Neural crest cell (in vitro differentiated cells): ENCODE results near the gene MPST. TPM values are rescaled to one million over a fixed set of nuclear protein-coding genes. Genes with fewer than 3 reads are reported as not detected.

Experiments
- DNase-seq: peaks from one replicate; pipeline ENCODE4 v3.0.0; 2021; ENCODE audit warnings: low read depth, mixed read lengths, low spot score
- H3K27ac Mint-ChIP-seq: one replicate; pipeline ENCODE4 v1.8.0; 2021; ENCODE audit warnings: mild to moderate bottlenecking, mixed read lengths; ENCODE audit not compliant: unreplicated experiment
- H3K27me3 Mint-ChIP-seq: 2 replicates; pipeline ENCODE4 v1.8.0; 2021; ENCODE audit warnings: low read depth, mild to moderate bottlenecking, mixed read lengths
- H3K36me3 Mint-ChIP-seq: 2 replicates; pipeline ENCODE4 v1.8.0; 2021; ENCODE audit warnings: low read depth, mild to moderate bottlenecking, mixed read lengths
- H3K4me1 Mint-ChIP-seq: 2 replicates; pipeline ENCODE4 v1.8.0; 2021; ENCODE audit warnings: mixed read lengths
- H3K4me3 Mint-ChIP-seq: one replicate; pipeline ENCODE4 v1.8.0; 2021; ENCODE audit warnings: mild to moderate bottlenecking, mixed read lengths
- H3K9me3 Mint-ChIP-seq: 2 replicates; pipeline ENCODE4 v1.8.0; 2021; ENCODE audit warnings: mixed read lengths
- CTCF ChIP-seq: fragments of 200-600 bp; sonication (generic); conservative IDR thresholded peaks from 2 replicates; pipeline ENCODE4 v1.5.0; 2021; ENCODE audit warnings: antibody characterized with exemption, mild to moderate bottlenecking
- total RNA-seq: library from RNA; stranded (reverse); gene quantifications from 2 replicates; pipeline ENCODE4 v1.2.1, GENCODE V29; 2021

MPST gene
- total RNA-seq, 1 donor from 2014 or later: 103 TPM

- peaks cover 41% of the 10 kb centered on the region for H3K4me1 Mint-ChIP-seq
Observed at GRCh38 chr22:37017356-37017755, 2.2 kb upstream of the MPST start.

GRCh38 chr22:37018086-37018814 lies 1.3 kb upstream of the MPST start:
- Mint-ChIP-seq H3K36me3 (peaks cover 2% of the 10 kb centered on the region), H3K9me3 (no peaks in the 10 kb centered on the region), H3K27me3 (no peaks in the 10 kb centered on the region), H3K4me3 (peak overlapping the region; percentile 93), H3K4me1 (peaks cover 41% of the 10 kb centered on the region), H3K27ac (peak overlapping the region; percentile 96)
- no peak for DNase-seq
- TF ChIP-seq CTCF: no peak

More at GRCh38 chr22:37017356-37017755, 2.2 kb upstream of the MPST start:
- Mint-ChIP-seq H3K27ac (no peak overlapping the region), H3K9me3 (no peaks in the 10 kb centered on the region), H3K27me3 (no peaks in the 10 kb centered on the region), H3K4me3 (peak overlapping the region; percentile 76), H3K36me3 (peaks cover 2% of the 10 kb centered on the region)
- no peak for TF ChIP-seq CTCF
- no peak for DNase-seq

- Mint-ChIP-seq H3K4me1 (peaks cover 38% of the 10 kb centered on the region), H3K4me3 (peak overlapping the region; percentile 93), H3K27ac (peak overlapping the region; percentile 96), H3K27me3 (no peaks in the 10 kb centered on the region), H3K9me3 (no peaks in the 10 kb centered on the region), H3K36me3 (peaks cover 4% of the 10 kb centered on the region)
- no peak for TF ChIP-seq CTCF
- DNase-seq: peak; percentile 41
Observed at GRCh38 chr22:37018815-37019308, 680 bp upstream of the MPST start.

GRCh38 chr22:37020192-37020479 lies 594 bp downstream of the MPST start:
- Mint-ChIP-seq H3K27me3 (no peaks in the 10 kb centered on the region), H3K9me3 (no peaks in the 10 kb centered on the region), H3K27ac (peak overlapping the region; percentile 96), H3K4me3 (peak overlapping the region; percentile 99), H3K4me1 (peaks cover 36% of the 10 kb centered on the region), H3K36me3 (peaks cover 8% of the 10 kb centered on the region)
- no peak for DNase-seq
- no peak for TF ChIP-seq CTCF

GRCh38 chr22:37021041-37021440 lies 1.5 kb downstream of the MPST start:
- H3K27me3 Mint-ChIP-seq: no peaks in the 10 kb centered on the region
- TF ChIP-seq CTCF: no peak
- DNase-seq: no peak
- no peak overlapping the region for H3K27ac Mint-ChIP-seq
- peak overlapping the region; percentile 31 for H3K4me3 Mint-ChIP-seq
- H3K4me1 Mint-ChIP-seq: peaks cover 31% of the 10 kb centered on the region
- peaks cover 8% of the 10 kb centered on the region for H3K36me3 Mint-ChIP-seq
- H3K9me3 Mint-ChIP-seq: no peaks in the 10 kb centered on the region
